HCT116 (cell line): ENCODE measurements around the gene UBASH3B. TPM values are rescaled to one million over a fixed set of nuclear protein-coding genes. Genes with fewer than 3 reads are reported as not detected.
A peak's percentile ranks its signal among the peaks of the same experiment; 100 is the strongest.

ENCODE experiments used
- ATAC-seq: fragments of 200-7000 bp; cut with Tn5 transposase; 2 replicates; pipeline ENCODE4 v1.9.1; 2020; ENCODE audit warnings: mild to moderate bottlenecking, moderate library complexity
- BruUV-seq: library from RNA; stranded (reverse); fragments of 400-500 nt; replicated peaks from 2 replicates; lab custom pipeline; 2021; lab: Mats Ljungman, UMichigan
- CTCF ChIA-PET: fragments of 300-600 bp; sonication (Branson Sonifier 250); formaldehyde crosslinking; loops from one replicate; lab custom pipeline; 2021; ENCODE audit warnings: antibody characterized with exemption; lab: Charles Lee
- POLR2A ChIA-PET: fragments of 300-600, 350-600 bp; sonication (Branson Sonifier 250); formaldehyde crosslinking; loops from one replicate; lab custom pipeline; 2021; ENCODE audit warnings: antibody characterized with exemption; lab: Charles Lee
- RAD21 ChIA-PET, 2 experiments: fragments of 300-600 bp; sonication (Branson Sonifier 250); formaldehyde crosslinking; loops; one replicate each; lab custom pipeline; 2023; ENCODE audit warnings: low total read pairs in 2 of 2; ENCODE audit not compliant: uncharacterized antibody in 2 of 2, unreplicated experiment in 2 of 2, low non-redundant PET in 1 of 2; lab: Charles Lee
- DNase-seq: peaks from one replicate; pipeline ENCODE4 v3.0.0-alpha.2; 2010; ENCODE audit warnings: low read depth, low spot score
- H2AFZ ChIP-seq: fragments of 200-600 bp; shearing (Covaris generic), sonication (generic); 2 replicates; pipeline ENCODE4 v1.6.1; 2017; ENCODE audit warnings: low read depth, mixed run types, mixed read lengths, antibody characterized with exemption, low read length; ENCODE audit not compliant: poor library complexity, severe bottlenecking
- H3K27ac ChIP-seq: 2 replicates; pipeline ENCODE4 v1.5.1; 2012; ENCODE audit warnings: low read depth, low read length
- H3K27me3 ChIP-seq: fragments of 200-600 bp; sonication (generic); 2 replicates; pipeline ENCODE4 v1.6.1; 2016; ENCODE audit warnings: mixed run types, low read length, mixed read lengths; ENCODE audit not compliant: insufficient read depth
- H3K36me3 ChIP-seq, 2 experiments: fragments of 200-500 bp in 1 of 2; fragments of 200-600 bp in 1 of 2; sonication (Bioruptor generic) in 1 of 2; sonication (generic) in 1 of 2; 2 replicates each; pipeline versions ENCODE4 v1.5.1 to v1.6.1; 2014 to 2016; ENCODE audit warnings: low read length in 2 of 2, inconsistent platforms in 1 of 2, mixed read lengths in 1 of 2, mixed run types in 1 of 2; ENCODE audit not compliant: insufficient read depth in 2 of 2, control insufficient read depth in 1 of 2
- H3K4me1 ChIP-seq, 2 experiments: fragments of 200-600 bp in 1 of 2; sonication (generic) in 1 of 2; 2 replicates each; pipeline versions ENCODE4 v1.5.1 to v1.6.1; 2012 to 2017; ENCODE audit warnings: low read length in 2 of 2, inconsistent platforms in 1 of 2, mild to moderate bottlenecking in 1 of 2, mixed read lengths in 1 of 2, mixed run types in 1 of 2, moderate library complexity in 1 of 2; ENCODE audit not compliant: insufficient read depth in 2 of 2, control insufficient read depth in 1 of 2
- H3K4me2 ChIP-seq: fragments of 200-600 bp; sonication (generic); 2 replicates; pipeline ENCODE4 v1.6.1; 2017; ENCODE audit warnings: mixed run types, low read length, mixed read lengths
- H3K4me3 ChIP-seq, 2 experiments: fragments of 200-600 bp in 1 of 2; sonication (generic) in 1 of 2; replicated peaks in 1 of 2; 2 replicates each; pipeline ENCODE4 v1.5.1; 2011 to 2016; ENCODE audit warnings: low read length in 2 of 2, control low read depth in 1 of 2, low read depth in 1 of 2, mild to moderate bottlenecking in 1 of 2, mixed read lengths in 1 of 2, mixed run types in 1 of 2
- H3K79me2 ChIP-seq: fragments of 200-600 bp; sonication (generic); 2 replicates; pipeline ENCODE4 v1.6.1; 2017; ENCODE audit warnings: mild to moderate bottlenecking, mixed run types, low read length, moderate library complexity, mixed read lengths; ENCODE audit not compliant: insufficient read depth
- H3K9ac ChIP-seq: fragments of 200-600 bp; sonication (generic); 2 replicates; pipeline ENCODE4 v1.6.1; 2016; ENCODE audit warnings: low read length, mixed read lengths
- H3K9me2 ChIP-seq: fragments of 200-600 bp; sonication (generic), shearing (Covaris generic); 2 replicates; pipeline ENCODE4 v1.6.1; 2017; ENCODE audit warnings: mixed run types, mild to moderate bottlenecking, moderate library complexity; ENCODE audit not compliant: insufficient read depth
- H3K9me3 ChIP-seq, 2 experiments: fragments of 200-500 bp in 1 of 2; fragments of 200-600 bp in 1 of 2; sonication (Bioruptor generic) in 1 of 2; sonication (generic) in 1 of 2; 2 replicates each; pipeline ENCODE4 v1.6.1; 2014 to 2017; ENCODE audit warnings: low read length in 2 of 2, mixed read lengths in 2 of 2, inconsistent platforms in 1 of 2, low read depth in 1 of 2, mild to moderate bottlenecking in 1 of 2, mixed run types in 1 of 2, moderate library complexity in 1 of 2; ENCODE audit not compliant: control insufficient read depth in 1 of 2, insufficient read depth in 1 of 2
- H4K20me1 ChIP-seq: fragments of 200-600 bp; sonication (generic), shearing (Covaris generic); 2 replicates; pipeline ENCODE4 v1.6.1; 2017; ENCODE audit warnings: mixed run types, mild to moderate bottlenecking, moderate library complexity; ENCODE audit not compliant: insufficient read depth
- CBX3 ChIP-seq: IDR thresholded peaks from 2 replicates; pipeline ENCODE4 v1.6.1; 2012; ENCODE audit warnings: low read depth
- CEBPB ChIP-seq: IDR thresholded peaks from 2 replicates; pipeline ENCODE4 v1.6.1; 2012; ENCODE audit warnings: low read depth
- EGR1 ChIP-seq: IDR thresholded peaks from 2 replicates; pipeline ENCODE4 v1.6.1; 2012; ENCODE audit warnings: low read depth
- EZH2 ChIP-seq: fragments of 200-600 bp; sonication (generic); IDR thresholded peaks from 2 replicates; pipeline ENCODE4 v1.6.1; 2017; ENCODE audit warnings: antibody characterized with exemption, mixed run types
- EZH2phosphoT487 ChIP-seq: fragments of 200-600 bp; IDR thresholded peaks from 2 replicates; pipeline ENCODE4 v1.6.1; 2018; ENCODE audit warnings: antibody characterized with exemption, borderline replicate concordance
- POLR2A ChIP-seq: IDR thresholded peaks from 2 replicates; pipeline ENCODE4 v1.7.0; 2011; ENCODE audit warnings: borderline replicate concordance; ENCODE audit not compliant: insufficient read depth, insufficient read length; ENCODE audit errors: extremely low read depth
- POLR2AphosphoS5 ChIP-seq: IDR thresholded peaks from 2 replicates; pipeline ENCODE4 v1.6.1; 2011; ENCODE audit warnings: mild to moderate bottlenecking, low read depth, low read length, moderate library complexity
- SRF ChIP-seq: IDR thresholded peaks from 2 replicates; pipeline ENCODE4 v1.6.1; 2012; ENCODE audit warnings: low read depth
- TCF7L2 ChIP-seq: IDR thresholded peaks from 2 replicates; pipeline ENCODE4 v1.7.0; 2011; ENCODE audit warnings: borderline replicate concordance, inconsistent platforms; ENCODE audit not compliant: insufficient read depth, insufficient read length; ENCODE audit errors: extremely low read depth
- ZFX ChIP-seq: fragments of 450-650 bp; IDR thresholded peaks from 2 replicates; pipeline ENCODE4 v1.6.1; 2017
- intact Hi-C: fragments of 100-400 bp; cut with micrococcal nuclease; formaldehyde crosslinking; loops from 2 replicates; pipeline ENCODE4 v1.10.0; 2022
- total RNA-seq: library from RNA; stranded (reverse); gene quantifications from one replicate; pipeline ENCODE4 v1.2.1, GENCODE V29; 2021; ENCODE audit not compliant: unreplicated experiment
- TF ChIP-seq, protein P1 (sequence below): IDR thresholded peaks from 2 replicates; pipeline ENCODE4 v1.6.1; 2011; ENCODE audit warnings: mild to moderate bottlenecking, low read length, moderate library complexity; ENCODE audit not compliant: insufficient replicate concordance; ENCODE audit errors: extremely low read depth
- TF ChIP-seq, protein P2 (sequence below): IDR thresholded peaks from 2 replicates; pipeline ENCODE4 v1.6.1; 2012; ENCODE audit warnings: low read depth

UBASH3B gene
- total RNA-seq, 1 experiment from 2014 or later, result 40.3 TPM

DNA sequence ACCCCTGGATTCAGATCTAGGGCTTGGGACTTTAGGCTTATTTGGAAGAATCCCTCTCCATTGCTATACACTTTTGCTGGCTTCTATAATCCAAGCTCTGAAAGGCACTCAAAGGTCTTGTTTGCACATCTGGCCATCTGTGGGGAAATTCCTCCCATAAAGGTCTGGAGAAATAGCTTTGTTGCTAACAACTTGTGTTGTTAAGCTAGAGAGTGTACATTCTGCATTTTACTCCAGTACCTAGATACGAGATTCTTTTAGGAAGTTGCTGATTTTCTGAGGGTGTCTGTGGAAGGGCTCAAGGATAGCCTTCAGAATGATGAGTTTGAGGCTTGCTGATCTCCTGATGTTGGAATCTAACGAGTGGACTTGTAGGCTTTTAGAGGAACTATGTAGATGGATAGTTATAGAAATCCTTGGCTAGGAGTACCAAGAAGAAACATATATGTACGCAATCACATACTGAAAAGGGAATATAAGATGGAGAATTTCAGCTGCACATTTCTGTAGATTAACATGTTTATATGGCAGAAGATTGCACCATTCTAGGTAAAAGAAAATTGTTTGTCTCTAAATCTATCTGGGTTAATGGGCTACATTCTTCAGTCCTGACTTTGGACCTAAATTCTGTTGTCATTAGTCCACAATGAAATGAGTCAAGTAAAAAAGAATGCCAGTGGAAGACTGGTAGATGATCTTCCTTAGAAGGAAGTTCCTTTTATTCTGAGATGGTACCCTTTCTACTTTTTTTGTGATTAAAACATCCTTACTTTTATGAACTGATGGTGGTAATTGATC is 51.0 kb downstream of the UBASH3B start:
- ChIA-PET RAD21 (no interaction called here), POLR2A (no interaction called here), CTCF (no interaction called here)
- no peak for DNase-seq
- no peak for TF ChIP-seq CBX3
- TF ChIP-seq EGR1, result no peak
- no peak for TF ChIP-seq EZH2
- TF ChIP-seq, protein P1, sequence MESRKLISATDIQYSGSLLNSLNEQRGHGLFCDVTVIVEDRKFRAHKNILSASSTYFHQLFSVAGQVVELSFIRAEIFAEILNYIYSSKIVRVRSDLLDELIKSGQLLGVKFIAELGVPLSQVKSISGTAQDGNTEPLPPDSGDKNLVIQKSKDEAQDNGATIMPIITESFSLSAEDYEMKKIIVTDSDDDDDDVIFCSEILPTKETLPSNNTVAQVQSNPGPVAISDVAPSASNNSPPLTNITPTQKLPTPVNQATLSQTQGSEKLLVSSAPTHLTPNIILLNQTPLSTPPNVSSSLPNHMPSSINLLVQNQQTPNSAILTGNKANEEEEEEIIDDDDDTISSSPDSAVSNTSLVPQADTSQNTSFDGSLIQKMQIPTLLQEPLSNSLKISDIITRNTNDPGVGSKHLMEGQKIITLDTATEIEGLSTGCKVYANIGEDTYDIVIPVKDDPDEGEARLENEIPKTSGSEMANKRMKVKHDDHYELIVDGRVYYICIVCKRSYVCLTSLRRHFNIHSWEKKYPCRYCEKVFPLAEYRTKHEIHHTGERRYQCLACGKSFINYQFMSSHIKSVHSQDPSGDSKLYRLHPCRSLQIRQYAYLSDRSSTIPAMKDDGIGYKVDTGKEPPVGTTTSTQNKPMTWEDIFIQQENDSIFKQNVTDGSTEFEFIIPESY, result no peak
- TF ChIP-seq, protein P2, sequence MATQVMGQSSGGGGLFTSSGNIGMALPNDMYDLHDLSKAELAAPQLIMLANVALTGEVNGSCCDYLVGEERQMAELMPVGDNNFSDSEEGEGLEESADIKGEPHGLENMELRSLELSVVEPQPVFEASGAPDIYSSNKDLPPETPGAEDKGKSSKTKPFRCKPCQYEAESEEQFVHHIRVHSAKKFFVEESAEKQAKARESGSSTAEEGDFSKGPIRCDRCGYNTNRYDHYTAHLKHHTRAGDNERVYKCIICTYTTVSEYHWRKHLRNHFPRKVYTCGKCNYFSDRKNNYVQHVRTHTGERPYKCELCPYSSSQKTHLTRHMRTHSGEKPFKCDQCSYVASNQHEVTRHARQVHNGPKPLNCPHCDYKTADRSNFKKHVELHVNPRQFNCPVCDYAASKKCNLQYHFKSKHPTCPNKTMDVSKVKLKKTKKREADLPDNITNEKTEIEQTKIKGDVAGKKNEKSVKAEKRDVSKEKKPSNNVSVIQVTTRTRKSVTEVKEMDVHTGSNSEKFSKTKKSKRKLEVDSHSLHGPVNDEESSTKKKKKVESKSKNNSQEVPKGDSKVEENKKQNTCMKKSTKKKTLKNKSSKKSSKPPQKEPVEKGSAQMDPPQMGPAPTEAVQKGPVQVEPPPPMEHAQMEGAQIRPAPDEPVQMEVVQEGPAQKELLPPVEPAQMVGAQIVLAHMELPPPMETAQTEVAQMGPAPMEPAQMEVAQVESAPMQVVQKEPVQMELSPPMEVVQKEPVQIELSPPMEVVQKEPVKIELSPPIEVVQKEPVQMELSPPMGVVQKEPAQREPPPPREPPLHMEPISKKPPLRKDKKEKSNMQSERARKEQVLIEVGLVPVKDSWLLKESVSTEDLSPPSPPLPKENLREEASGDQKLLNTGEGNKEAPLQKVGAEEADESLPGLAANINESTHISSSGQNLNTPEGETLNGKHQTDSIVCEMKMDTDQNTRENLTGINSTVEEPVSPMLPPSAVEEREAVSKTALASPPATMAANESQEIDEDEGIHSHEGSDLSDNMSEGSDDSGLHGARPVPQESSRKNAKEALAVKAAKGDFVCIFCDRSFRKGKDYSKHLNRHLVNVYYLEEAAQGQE, result no peak
- TF ChIP-seq POLR2A, result no peak
- no peak for TF ChIP-seq TCF7L2
- TF ChIP-seq ZFX, result no peak
- no peak for TF ChIP-seq POLR2AphosphoS5
- no peak for TF ChIP-seq CEBPB
- no peak for TF ChIP-seq SRF
- TF ChIP-seq EZH2phosphoT487, result no peak
- Histone ChIP-seq H3K36me3 (no peaks in the 10 kb centered on the region), H2AFZ (no peak overlapping the region), H3K9me2 (no peaks in the 10 kb centered on the region), H3K9ac (no peak overlapping the region), H3K79me2 (peaks cover 15% of the 10 kb centered on the region), H3K4me1 (peaks cover 17 to 40% of the 10 kb centered on the region in 2 experiments), H3K27ac (no peak overlapping the region), H3K27me3 (no peaks in the 10 kb centered on the region), H3K4me3 (no peak overlapping the region), H3K4me2 (peak overlapping the region; percentile 11), H4K20me1 (no peaks in the 10 kb centered on the region), H3K9me3 (no peaks in the 10 kb centered on the region)
- intact Hi-C loops, result no loop called here
- no peak for ATAC-seq
- no TSS peak for BruUV-seq
